ENCODE data around the gene CIRBP.
A peak's percentile ranks its signal among the peaks of the same experiment; 100 is the strongest.

The CIRBP gene

GRCh38 chr19:1270213-1270853 is 1.2 kb downstream of the CIRBP start:
- DNase-seq = peak in 1 of 2 experiments; percentile 46

- DNase-seq = no peak
Measured at GRCh38 chr19:1270854-1271527, 1.9 kb downstream of the CIRBP start.

GRCh38 chr19:1271528-1272422 is 2.6 kb downstream of the CIRBP start:
- no peak for DNase-seq

GRCh38 chr19:1272423-1273262 is 3.5 kb downstream of the CIRBP start:
- no peak for DNase-seq

GRCh38 chr19:1273263-1274041 is 4.3 kb downstream of the CIRBP start:
- DNase-seq = no peak

- no peak for DNase-seq
Measured at GRCh38 chr19:1274081-1274851, 5.1 kb downstream of the CIRBP start.

GRCh38 chr19:1274852-1275259 is 5.7 kb downstream of the CIRBP start:
- no peak for DNase-seq

- peak; percentile 95 to 96 for DNase-seq
Measured at GRCh38 chr19:1275260-1275975, 6.3 kb downstream of the CIRBP start, which contains the start of gene FAM174C. Gene FAM174C (plus strand): TSS chr19:1275530. CDS start chr19:1275550, 20 bp downstream.

- no peak for DNase-seq
Measured at GRCh38 chr19:1275976-1276627, 7.0 kb downstream of the CIRBP start.

GRCh38 chr19:1276628-1277022 is 7.5 kb downstream of the CIRBP start:
- peak in 1 of 2 experiments; percentile 49 for DNase-seq

- no peak for DNase-seq
Measured at GRCh38 chr19:1277061-1277460, 7.9 kb downstream of the CIRBP start.

- no peak for DNase-seq
Measured at GRCh38 chr19:1278074-1278473, 8.9 kb downstream of the CIRBP start.

GRCh38 chr19:1278713-1279660 is 9.9 kb downstream of the CIRBP start:
- no peak for DNase-seq

- peak; percentile 87 for DNase-seq
Measured at GRCh38 chr19:1279782-1280341, 10.7 kb downstream of the CIRBP start.

- peak in 1 of 2 experiments; percentile 2 for DNase-seq
Measured at GRCh38 chr19:1280636-1281568, 11.8 kb downstream of the CIRBP start.

GRCh38 chr19:1281569-1282287 is 12.6 kb downstream of the CIRBP start:
- DNase-seq = no peak

Data from activated CD4-positive, alpha-beta T cell treated with anti-CD3 and anti-CD28 coated beads, Interleukin-2, amount 50 U/mL, for 48 hours (primary cell).